Cortex of kidney (tissue), 1 donor: Measurements from ENCODE around the gene PEF1.

Experiments
- DNase-seq: peaks from one replicate; lab custom pipeline; 2025; lab: John Stamatoyannopoulos, UW

Gene PEF1

DNA sequence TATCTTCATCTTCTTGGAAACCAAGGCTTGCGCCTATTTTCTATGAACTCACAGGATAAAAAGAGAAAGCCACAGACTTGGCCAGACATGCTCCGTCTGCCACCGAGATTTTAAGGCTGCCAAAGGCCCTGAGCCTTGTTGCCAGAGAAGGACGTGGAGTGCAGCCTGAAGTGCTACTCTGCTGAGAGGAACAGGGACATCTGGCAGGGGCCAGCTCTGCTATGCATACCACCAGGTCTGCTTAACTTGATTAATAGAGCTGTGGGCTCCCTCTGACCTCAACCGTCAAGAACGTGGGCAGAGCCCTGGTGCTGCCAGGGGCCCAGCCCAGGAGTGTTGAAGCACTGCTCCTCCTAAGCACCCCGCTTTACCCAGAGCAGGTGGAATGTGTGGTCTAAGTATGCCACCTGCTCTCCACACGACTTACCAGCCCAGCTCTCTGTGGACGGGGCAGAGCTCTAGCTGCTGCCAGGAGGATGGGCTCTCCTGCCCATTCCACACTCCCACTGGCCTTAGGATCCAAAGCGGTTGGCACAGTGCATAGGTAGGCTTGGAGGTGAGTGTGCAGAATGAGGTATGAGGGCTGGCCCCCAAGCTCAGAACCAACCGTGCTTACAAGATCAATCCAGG is 16.6 kb downstream of the PEF1 start:
- no peak for DNase-seq

DNA sequence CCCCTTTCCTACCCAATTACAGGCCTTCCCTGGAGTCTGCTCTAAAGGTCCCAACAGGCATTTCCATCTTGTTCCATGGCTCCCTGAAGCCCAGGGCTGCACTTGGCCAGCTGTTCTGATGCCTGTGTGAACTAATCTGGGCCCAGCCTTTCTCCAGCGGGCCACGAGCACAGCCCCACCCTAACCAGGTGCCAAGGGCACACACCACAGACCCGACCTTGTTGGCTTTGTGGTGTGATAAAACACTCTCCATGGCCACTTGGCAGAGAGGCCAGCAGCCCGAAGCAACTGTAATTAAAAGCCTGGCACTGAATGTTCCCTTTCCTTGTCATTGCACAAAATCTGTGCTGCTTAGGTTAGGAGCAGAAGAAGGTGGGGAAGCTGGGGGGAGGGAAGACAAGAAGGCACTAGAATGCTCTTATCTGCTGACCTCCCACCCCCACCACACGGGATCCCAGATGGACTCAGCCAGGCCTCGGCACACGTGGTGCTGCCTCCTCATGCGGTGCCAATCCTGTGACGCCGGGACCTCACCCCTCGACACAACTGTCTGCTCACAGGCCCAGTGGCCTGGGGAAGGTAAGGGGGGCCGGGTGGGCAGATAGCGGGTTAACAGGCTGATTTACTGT is 17.3 kb downstream of the PEF1 start:
- DNase-seq, result no peak

DNA sequence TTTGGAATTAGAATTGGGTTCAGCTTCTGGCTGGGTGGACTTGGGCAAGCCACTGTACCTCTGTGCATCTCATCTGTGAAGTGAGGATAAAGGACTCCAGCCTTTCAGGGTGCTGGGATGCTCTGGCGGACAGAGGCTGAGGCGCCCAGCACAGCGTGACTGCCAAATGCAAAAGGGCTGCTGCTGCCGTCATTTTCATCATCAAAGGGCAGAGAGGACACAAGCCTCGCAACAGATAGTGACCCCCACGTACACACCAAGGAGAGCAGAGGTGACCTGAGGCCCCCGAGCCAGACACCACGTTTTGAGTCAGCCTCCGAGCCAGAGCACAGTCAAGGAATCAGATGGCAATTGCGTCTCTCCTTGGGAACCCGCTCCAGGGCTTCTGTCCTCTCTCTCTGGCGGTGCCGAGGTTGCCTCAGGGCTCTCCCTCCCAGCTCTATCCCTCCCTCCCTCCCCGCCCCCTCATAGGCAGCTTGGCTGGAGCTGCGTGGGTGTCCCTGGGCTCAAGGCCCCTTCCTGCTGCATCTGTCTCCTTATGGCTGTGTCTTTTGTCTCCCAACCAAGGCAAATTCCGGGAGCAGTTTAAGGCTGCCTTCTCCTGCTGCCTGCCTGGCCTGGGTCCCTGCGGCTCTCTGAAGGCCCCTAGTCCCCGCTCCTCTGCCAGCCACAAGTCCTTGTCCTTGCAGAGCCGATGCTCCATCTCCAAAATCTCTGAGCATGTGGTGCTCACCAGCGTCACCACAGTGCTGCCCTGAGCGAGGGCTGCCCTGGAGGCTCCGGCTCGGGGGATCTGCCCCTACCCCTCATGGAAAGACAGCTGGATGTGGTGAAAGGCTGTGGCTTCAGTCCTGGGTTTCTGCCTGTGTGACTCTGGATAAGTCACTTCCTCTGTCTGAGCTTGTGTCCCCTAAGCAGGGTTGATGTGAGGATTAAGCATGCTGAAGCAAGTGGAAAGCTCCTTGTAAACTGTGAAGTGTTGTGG is 18.2 kb downstream of the PEF1 start:
- DNase-seq, result no peak

GRCh38 chr1:31625561-31626222 is 19.0 kb downstream of the PEF1 start:
- no peak for DNase-seq

DNA sequence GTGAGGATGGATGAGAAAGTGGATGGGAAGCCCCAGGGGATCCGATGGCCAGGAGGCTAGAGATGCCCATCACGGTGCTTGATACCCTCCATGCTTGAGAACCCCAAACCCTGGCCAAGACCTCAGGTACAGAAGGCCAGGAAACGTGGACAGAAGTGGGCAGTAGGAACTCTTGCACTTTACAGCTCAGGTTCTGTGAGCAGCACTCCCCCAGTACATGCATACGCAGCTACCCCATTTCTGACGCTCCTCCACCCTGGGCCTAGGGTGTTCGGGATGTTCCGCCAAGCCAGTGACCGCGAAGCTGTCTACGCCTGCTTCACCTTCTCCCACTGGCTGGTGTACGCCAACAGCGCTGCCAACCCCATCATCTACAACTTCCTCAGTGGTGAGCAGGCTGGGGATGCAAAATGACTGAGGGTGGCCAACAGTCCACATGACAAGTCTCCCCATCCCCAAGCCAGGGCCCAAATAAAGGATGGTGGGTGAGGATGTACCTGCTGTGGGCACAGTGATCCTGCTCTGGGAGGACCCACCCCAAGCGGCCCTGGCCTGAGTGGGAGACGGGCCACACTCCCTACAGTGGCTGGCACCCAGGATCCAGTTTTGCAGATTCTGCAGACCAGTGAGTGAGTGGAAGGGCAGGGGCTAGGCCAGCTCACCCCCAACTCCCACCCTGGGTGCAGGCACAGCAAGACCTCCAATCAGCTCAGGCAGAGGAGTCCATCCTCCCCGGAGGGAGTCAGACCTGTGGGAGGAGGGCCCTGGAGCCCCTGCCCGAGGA is 19.8 kb downstream of the PEF1 start:
- DNase-seq, result no peak

DNA sequence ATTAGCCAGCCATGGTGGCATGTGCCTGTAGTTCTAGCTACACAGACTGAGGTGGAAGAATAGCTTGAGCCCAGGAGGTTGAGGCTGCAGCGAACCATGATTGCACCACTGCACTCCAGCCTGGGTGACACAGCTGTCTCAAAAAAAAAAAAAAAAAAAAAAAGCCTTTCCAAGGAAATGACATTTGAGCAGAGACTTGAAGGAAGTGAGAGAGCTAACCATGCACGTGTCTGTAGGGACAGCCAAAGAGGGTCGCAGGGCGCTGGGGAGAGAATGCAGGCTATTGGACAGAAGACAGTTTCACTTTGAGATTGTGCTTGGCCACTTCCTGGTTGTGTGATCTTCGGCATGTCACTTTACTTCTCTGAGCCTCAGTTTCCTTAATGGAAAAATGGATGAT is 20.4 kb downstream of the PEF1 start:
- no peak for DNase-seq

GRCh38 chr1:31623365-31623764 is 21.3 kb downstream of the PEF1 start:
- DNase-seq, result no peak

DNA sequence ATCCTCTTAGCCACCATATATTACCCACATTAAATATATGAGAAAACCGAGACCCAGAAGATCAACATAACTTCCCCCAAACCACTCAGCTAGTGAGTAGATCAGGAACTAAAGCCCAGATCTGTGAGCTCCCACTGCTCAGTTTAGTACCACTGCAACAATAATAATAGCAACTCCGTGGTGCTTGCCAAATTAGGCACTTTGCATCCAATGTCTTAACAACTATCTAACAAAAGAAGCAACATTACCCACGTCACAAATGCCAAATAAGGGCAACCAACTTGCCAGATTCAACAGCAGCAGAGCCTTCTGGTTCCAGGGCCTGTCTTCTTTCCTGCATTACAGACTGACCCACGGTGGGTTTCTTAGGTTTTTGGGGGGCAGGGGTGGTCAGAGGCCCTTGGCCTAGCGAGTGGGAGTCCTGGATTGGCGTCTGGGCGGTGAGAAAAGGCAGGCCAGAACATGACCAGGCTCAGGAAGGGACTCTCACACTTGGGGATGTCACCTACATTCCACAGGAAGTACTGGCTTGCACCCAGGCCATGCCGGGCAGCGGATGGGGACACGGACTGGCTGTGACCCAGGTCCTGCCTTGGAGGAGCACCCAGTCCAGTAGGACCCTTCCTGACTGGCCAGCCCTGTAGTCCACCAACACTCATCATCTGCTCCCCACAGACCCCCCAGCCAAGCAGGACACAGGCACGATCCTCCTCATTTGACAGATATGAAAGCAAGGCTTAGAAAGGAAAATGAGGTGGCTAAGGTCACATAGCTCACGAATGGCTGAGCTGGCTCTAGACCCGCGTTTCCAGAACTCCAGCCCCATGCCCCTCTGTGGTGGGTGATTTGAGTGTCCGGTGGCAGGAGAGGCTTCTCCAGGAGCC is 22.6 kb downstream of the PEF1 start:
- no peak for DNase-seq

DNA sequence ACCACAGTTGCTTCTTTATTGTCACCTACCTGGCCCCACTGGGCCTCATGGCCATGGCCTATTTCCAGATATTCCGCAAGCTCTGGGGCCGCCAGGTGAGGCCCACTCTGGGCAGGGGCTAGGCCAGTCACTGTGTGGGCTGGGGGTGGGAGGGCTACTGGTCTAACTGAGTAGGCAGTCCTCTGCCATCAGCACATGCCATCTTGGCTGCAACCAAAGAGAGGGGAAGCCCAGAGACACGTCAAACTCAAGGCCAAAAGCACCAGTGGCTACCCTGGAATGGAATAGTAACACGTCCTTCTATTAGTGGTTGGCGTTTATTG is 23.2 kb downstream of the PEF1 start:
- no peak for DNase-seq

DNA sequence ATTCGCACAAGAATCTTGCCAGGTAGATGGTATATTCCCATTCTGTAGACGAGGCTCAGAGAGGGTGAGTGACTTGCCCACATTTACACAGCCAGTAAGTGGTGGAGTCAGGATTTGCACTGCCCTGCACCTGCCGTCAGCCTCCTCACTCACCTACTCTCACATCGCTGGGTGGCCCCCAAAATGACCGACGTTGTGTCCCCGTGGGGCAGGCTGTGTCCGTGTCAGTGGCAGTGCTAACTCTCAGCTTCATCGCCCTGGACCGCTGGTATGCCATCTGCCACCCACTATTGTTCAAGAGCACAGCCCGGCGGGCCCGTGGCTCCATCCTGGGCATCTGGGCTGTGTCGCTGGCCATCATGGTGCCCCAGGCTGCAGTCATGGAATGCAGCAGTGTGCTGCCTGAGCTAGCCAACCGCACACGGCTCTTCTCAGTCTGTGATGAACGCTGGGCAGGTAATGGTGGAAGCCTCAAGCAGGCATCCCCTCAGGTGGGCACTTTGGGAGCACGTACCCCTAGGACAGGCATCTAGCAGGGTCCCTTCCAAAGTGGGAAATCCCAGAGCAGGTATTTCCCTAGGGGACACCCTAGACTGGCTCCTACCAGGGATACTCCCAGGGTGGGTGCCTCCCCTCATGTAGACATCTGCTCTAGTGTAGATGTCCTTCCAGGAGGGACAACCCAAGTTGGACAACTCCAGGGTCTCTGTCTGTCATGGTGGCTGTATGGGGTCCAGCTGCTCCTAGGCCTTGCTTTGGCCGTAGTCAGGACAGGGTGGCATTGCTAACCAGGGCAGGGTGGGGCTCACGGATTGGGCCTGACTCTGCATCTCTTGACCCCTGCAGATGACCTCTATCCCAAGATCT is 23.8 kb downstream of the PEF1 start:
- no peak for DNase-seq

GRCh38 chr1:31618916-31619846 is 25.5 kb downstream of the PEF1 start:
- no peak for DNase-seq

GRCh38 chr1:31617916-31618746 is 26.5 kb downstream of the PEF1 start:
- DNase-seq, result no peak

- no peak for DNase-seq
These were observed 27.3 kb downstream of the PEF1 start, which contains the start of gene HCRTR1 for GRCh38 chr1:31617218-31617915. Gene HCRTR1 (plus strand): TSS chr1:31617689. CDS start chr1:31619193, 1,504 bp downstream.

- no peak for DNase-seq
These were observed 28.7 kb downstream of the PEF1 start for GRCh38 chr1:31615939-31616338.

DNA sequence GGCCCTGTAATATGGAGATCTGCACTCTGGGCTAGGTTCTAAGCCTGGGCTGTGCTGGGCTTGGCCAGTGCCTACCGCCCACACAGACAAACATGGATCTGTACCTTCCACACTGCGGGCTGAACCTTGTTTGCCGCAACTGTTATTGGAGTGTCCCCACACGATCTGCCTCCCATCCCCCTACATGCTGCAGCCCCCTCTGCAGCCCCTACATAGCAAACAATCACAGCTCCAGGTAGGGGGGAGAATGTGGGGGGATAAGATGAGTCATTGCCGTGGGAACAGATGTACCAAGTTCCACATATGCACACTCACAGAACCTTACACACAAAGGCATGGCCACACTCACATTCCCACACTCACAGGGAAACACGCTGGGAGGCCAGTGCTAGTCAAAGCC is 29.3 kb downstream of the PEF1 start:
- no peak for DNase-seq

DNA sequence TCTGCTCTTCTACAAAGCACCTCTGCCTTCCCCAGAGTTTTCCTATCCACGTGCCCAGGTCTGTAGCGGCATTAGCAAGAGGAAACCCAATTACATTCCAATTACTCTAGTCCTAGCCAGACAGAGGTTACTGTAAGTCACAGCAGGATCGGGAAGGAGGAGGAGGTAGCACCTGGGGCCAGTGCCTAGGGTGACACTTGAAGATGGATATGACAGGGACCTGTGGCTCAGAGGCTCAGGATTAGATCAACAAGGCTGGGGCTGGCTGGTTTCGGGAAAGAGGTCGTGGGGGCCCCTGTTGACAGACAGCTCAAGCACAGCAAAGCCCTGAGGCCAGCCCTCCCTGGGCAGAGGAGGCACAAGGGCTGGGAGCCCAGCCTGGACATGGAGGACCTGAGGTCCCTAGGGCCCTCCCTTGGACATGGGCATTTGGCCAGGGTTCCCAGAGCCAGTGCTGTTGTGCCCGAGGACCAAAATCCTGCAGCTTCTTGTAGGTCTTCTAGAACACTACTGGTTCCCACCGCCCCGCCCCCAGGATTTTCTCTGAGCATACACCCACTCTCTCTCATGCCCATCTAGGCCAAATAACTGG is 30.2 kb downstream of the PEF1 start:
- DNase-seq, result no peak
